WTC11 (cell line): ENCODE measurements around the gene NDRG3.

ENCODE experiments used
- CREB1 ChIP-seq: sonication (generic); formaldehyde crosslinking; IDR thresholded peaks from 2 replicates; pipeline ENCODE4 v1.8.0; 2023; ENCODE audit warnings: mild to moderate bottlenecking, missing genetic modification reagents
- FOXK1 ChIP-seq: sonication (generic); formaldehyde crosslinking; IDR thresholded peaks from 2 replicates; pipeline ENCODE4 v1.8.0; 2022; ENCODE audit warnings: mild to moderate bottlenecking, moderate library complexity, missing genetic modification reagents
- IRF2 ChIP-seq: sonication (generic); formaldehyde crosslinking; IDR thresholded peaks from 2 replicates; pipeline ENCODE4 v1.8.0; 2022; ENCODE audit warnings: low read depth, missing genetic modification reagents, borderline replicate concordance
- MAX ChIP-seq: sonication (generic); formaldehyde crosslinking; IDR thresholded peaks from 2 replicates; pipeline ENCODE4 v1.8.0; 2022; ENCODE audit warnings: mild to moderate bottlenecking, missing genetic modification reagents
- MYBL2 ChIP-seq: sonication (generic); formaldehyde crosslinking; IDR thresholded peaks from 2 replicates; pipeline ENCODE4 v1.8.1; 2023; ENCODE audit warnings: mild to moderate bottlenecking, moderate library complexity, missing genetic modification reagents
- NFYB ChIP-seq: sonication (generic); formaldehyde crosslinking; conservative IDR thresholded peaks from 2 replicates; pipeline ENCODE4 v1.8.0; 2022; ENCODE audit warnings: low read depth, missing genetic modification reagents
- TEAD4 ChIP-seq: sonication (generic); formaldehyde crosslinking; IDR thresholded peaks from 2 replicates; pipeline ENCODE4 v1.8.0; 2022; ENCODE audit warnings: mild to moderate bottlenecking, missing genetic modification reagents
- TP53 ChIP-seq: sonication (generic); formaldehyde crosslinking; IDR thresholded peaks from 2 replicates; pipeline ENCODE4 v1.8.1; 2023; ENCODE audit warnings: mild to moderate bottlenecking, missing genetic modification reagents
- ZNF425 ChIP-seq: fragments of 250-450 bp; sonication (Bioruptor Pico); conservative IDR thresholded peaks from 2 replicates; pipeline ENCODE4 v1.9.0; 2021; ENCODE audit warnings: mild to moderate bottlenecking
- TF ChIP-seq, protein P1 (sequence below): fragments of 200-600 bp; IDR thresholded peaks from 2 replicates; pipeline ENCODE4 v1.8.0; 2022; ENCODE audit warnings: antibody characterized with exemption
- TF ChIP-seq, protein P2 (sequence below): sonication (generic); formaldehyde crosslinking; IDR thresholded peaks from 2 replicates; pipeline ENCODE4 v1.8.1; 2023; ENCODE audit warnings: mild to moderate bottlenecking, moderate library complexity, missing genetic modification reagents
- TF ChIP-seq, protein P3 (sequence below): sonication (generic); formaldehyde crosslinking; IDR thresholded peaks from 2 replicates; pipeline ENCODE4 v1.8.1; 2023; ENCODE audit warnings: mild to moderate bottlenecking, missing genetic modification reagents, moderate library complexity
- TF ChIP-seq, protein P4 (sequence below): sonication (generic); formaldehyde crosslinking; IDR thresholded peaks from 2 replicates; pipeline ENCODE4 v1.8.1; 2022; ENCODE audit warnings: low read depth, mild to moderate bottlenecking, moderate library complexity, missing genetic modification reagents, borderline replicate concordance
- TF ChIP-seq, protein P5 (sequence below): sonication (generic); formaldehyde crosslinking; conservative IDR thresholded peaks from 2 replicates; pipeline ENCODE4 v1.8.1; 2022; ENCODE audit warnings: mild to moderate bottlenecking, missing genetic modification reagents

- TF ChIP-seq, protein P1, sequence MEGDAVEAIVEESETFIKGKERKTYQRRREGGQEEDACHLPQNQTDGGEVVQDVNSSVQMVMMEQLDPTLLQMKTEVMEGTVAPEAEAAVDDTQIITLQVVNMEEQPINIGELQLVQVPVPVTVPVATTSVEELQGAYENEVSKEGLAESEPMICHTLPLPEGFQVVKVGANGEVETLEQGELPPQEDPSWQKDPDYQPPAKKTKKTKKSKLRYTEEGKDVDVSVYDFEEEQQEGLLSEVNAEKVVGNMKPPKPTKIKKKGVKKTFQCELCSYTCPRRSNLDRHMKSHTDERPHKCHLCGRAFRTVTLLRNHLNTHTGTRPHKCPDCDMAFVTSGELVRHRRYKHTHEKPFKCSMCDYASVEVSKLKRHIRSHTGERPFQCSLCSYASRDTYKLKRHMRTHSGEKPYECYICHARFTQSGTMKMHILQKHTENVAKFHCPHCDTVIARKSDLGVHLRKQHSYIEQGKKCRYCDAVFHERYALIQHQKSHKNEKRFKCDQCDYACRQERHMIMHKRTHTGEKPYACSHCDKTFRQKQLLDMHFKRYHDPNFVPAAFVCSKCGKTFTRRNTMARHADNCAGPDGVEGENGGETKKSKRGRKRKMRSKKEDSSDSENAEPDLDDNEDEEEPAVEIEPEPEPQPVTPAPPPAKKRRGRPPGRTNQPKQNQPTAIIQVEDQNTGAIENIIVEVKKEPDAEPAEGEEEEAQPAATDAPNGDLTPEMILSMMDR = no peak
- TF ChIP-seq NFYB (CRISPR knock-in tag) (no peak), TP53 (CRISPR knock-in tag) (no peak), MAX (CRISPR knock-in tag) (no peak), TEAD4 (CRISPR knock-in tag) (no peak), IRF2 (CRISPR knock-in tag) (no peak), CREB1 (no peak), MYBL2 (CRISPR knock-in tag) (no peak), FOXK1 (CRISPR knock-in tag) (no peak), ZNF425 (CRISPR knock-in tag) (no peak)
- TF ChIP-seq, protein P2, sequence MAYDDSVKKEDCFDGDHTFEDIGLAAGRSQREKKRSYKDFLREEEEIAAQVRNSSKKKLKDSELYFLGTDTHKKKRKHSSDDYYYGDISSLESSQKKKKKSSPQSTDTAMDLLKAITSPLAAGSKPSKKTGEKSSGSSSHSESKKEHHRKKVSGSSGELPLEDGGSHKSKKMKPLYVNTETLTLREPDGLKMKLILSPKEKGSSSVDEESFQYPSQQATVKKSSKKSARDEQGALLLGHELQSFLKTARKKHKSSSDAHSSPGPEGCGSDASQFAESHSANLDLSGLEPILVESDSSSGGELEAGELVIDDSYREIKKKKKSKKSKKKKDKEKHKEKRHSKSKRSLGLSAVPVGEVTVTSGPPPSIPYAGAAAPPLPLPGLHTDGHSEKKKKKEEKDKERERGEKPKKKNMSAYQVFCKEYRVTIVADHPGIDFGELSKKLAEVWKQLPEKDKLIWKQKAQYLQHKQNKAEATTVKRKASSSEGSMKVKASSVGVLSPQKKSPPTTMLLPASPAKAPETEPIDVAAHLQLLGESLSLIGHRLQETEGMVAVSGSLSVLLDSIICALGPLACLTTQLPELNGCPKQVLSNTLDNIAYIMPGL (CRISPR knock-in tag) = no peak
- TF ChIP-seq, protein P3, sequence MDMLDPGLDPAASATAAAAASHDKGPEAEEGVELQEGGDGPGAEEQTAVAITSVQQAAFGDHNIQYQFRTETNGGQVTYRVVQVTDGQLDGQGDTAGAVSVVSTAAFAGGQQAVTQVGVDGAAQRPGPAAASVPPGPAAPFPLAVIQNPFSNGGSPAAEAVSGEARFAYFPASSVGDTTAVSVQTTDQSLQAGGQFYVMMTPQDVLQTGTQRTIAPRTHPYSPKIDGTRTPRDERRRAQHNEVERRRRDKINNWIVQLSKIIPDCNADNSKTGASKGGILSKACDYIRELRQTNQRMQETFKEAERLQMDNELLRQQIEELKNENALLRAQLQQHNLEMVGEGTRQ (CRISPR knock-in tag) = no peak
- TF ChIP-seq, protein P4, sequence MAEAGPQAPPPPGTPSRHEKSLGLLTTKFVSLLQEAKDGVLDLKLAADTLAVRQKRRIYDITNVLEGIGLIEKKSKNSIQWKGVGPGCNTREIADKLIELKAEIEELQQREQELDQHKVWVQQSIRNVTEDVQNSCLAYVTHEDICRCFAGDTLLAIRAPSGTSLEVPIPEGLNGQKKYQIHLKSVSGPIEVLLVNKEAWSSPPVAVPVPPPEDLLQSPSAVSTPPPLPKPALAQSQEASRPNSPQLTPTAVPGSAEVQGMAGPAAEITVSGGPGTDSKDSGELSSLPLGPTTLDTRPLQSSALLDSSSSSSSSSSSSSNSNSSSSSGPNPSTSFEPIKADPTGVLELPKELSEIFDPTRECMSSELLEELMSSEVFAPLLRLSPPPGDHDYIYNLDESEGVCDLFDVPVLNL (CRISPR knock-in tag) = no peak
- TF ChIP-seq, protein P5, sequence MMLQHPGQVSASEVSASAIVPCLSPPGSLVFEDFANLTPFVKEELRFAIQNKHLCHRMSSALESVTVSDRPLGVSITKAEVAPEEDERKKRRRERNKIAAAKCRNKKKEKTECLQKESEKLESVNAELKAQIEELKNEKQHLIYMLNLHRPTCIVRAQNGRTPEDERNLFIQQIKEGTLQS = no peak
These were observed 33.1 kb downstream of the NDRG3 start for GRCh38 chr20:36712775-36713174.
